ENCODE measurements around the gene RPS6KA2.
"Not testable (repeated sequence)": the region's sequence is repeated elsewhere in the genome, so short reads cannot be mapped to it uniquely, and the experiment has no call there.

RPS6KA2 gene

GRCh38 chr6:166588691-166589336 is 38.2 kb downstream of the RPS6KA2 start:
- no peak for DNase-seq

GRCh38 chr6:166587631-166588413 is 39.2 kb downstream of the RPS6KA2 start:
- no peak for DNase-seq

GRCh38 chr6:166586424-166587156 is 40.5 kb downstream of the RPS6KA2 start, which contains the start of gene RAMACL:
Gene RAMACL, minus strand, starts transcription at chr6:166586678. Its CDS starts 201 bp downstream, at chr6:166586477.
- DNase-seq = no peak

GRCh38 chr6:166584853-166585429 is 42.1 kb downstream of the RPS6KA2 start:
- DNase-seq = no peak

- DNase-seq = no peak
These were observed 42.9 kb downstream of the RPS6KA2 start for GRCh38 chr6:166584155-166584554.

- DNase-seq = no peak
These were observed 43.7 kb downstream of the RPS6KA2 start for GRCh38 chr6:166583230-166583965.

- DNase-seq = no peak
These were observed 44.8 kb downstream of the RPS6KA2 start for GRCh38 chr6:166582258-166582657.

- DNase-seq = not testable (repeated sequence)
These were observed 45.2 kb downstream of the RPS6KA2 start for GRCh38 chr6:166581801-166582200.

GRCh38 chr6:166581091-166581511 is 46.0 kb downstream of the RPS6KA2 start:
- DNase-seq = no peak

GRCh38 chr6:166580076-166581050 is 46.7 kb downstream of the RPS6KA2 start:
- no peak for DNase-seq

- DNase-seq = no peak
These were observed 47.7 kb downstream of the RPS6KA2 start for GRCh38 chr6:166579237-166579850.

- DNase-seq = no peak
These were observed 48.4 kb downstream of the RPS6KA2 start for GRCh38 chr6:166578536-166579236.

- DNase-seq = no peak
These were observed 51.8 kb downstream of the RPS6KA2 start for GRCh38 chr6:166575205-166575604.

- no peak for DNase-seq
These were observed 53.4 kb downstream of the RPS6KA2 start for GRCh38 chr6:166573511-166574216.

- no peak for DNase-seq
These were observed 54.4 kb downstream of the RPS6KA2 start for GRCh38 chr6:166572370-166573261.

GRCh38 chr6:166570929-166571713 is 55.9 kb downstream of the RPS6KA2 start:
- DNase-seq = no peak

GRCh38 chr6:166569206-166569605 is 57.8 kb downstream of the RPS6KA2 start:
- no peak for DNase-seq

Data from activated CD4-positive, CD25-positive, alpha-beta regulatory T cell treated with anti-CD3 and anti-CD28 coated beads, Interleukin-2, amount 50 U/mL, for 72 hours (primary cell).